Smooth muscle cell (in vitro differentiated cells): ENCODE measurements around the gene PRR13. TPM values are rescaled to one million over a fixed set of nuclear protein-coding genes. Genes with fewer than 3 reads are reported as not detected.

Source experiments
- DNase-seq: peaks from one replicate; lab custom pipeline; 2025; ENCODE audit not compliant: unreplicated experiment; lab: John Stamatoyannopoulos, UW
- H2AFZ ChIP-seq: fragments of 200-600 bp; sonication (generic); 2 replicates; pipeline ENCODE4 v1.6.0; 2016; ENCODE audit warnings: antibody characterized with exemption, low read depth, mild to moderate bottlenecking
- H3F3A ChIP-seq: fragments of 200-600 bp; sonication (generic); 2 replicates; pipeline ENCODE4 v1.6.0; 2017; ENCODE audit warnings: antibody characterized with exemption, low read depth
- H3K27ac ChIP-seq: fragments of 200-600 bp; sonication (generic); 2 replicates; pipeline ENCODE4 v1.5.1; 2016; ENCODE audit warnings: low read depth, mild to moderate bottlenecking
- H3K27me3 ChIP-seq: fragments of 200-600 bp; sonication (generic); 2 replicates; pipeline ENCODE4 v1.6.1; 2016; ENCODE audit warnings: low read depth, mild to moderate bottlenecking
- H3K36me3 ChIP-seq: fragments of 200-600 bp; sonication (generic); 2 replicates; pipeline ENCODE4 v1.5.1; 2016; ENCODE audit warnings: low read depth
- H3K4me1 ChIP-seq: fragments of 200-600 bp; sonication (generic); 2 replicates; pipeline ENCODE4 v1.5.1; 2016; ENCODE audit warnings: low read depth
- H3K4me2 ChIP-seq: fragments of 200-600 bp; sonication (generic); 2 replicates; pipeline ENCODE4 v1.6.0; 2016; ENCODE audit warnings: mild to moderate bottlenecking
- H3K4me3 ChIP-seq: fragments of 200-600 bp; sonication (generic); 2 replicates; pipeline ENCODE4 v1.5.1; 2016; ENCODE audit warnings: mild to moderate bottlenecking
- H3K79me2 ChIP-seq: fragments of 200-600 bp; sonication (generic); 2 replicates; pipeline ENCODE4 v1.6.0; 2016; ENCODE audit warnings: low read depth, mild to moderate bottlenecking
- H3K9ac ChIP-seq: fragments of 200-600 bp; sonication (generic); 2 replicates; pipeline ENCODE4 v1.6.0; 2016; ENCODE audit warnings: low read depth
- H3K9me3 ChIP-seq: fragments of 200-600 bp; sonication (generic); replicated peaks from 2 replicates; pipeline ENCODE4 v1.5.1; 2016; ENCODE audit warnings: low read depth
- H4K20me1 ChIP-seq: fragments of 200-600 bp; sonication (generic); 2 replicates; pipeline ENCODE4 v1.6.0; 2016; ENCODE audit warnings: low read depth
- WGBS: methylation state at CpG from one replicate; pipeline ENCODE4 v1.1.7; 2016; ENCODE audit warnings: low lambda C conversion rate; 5-methylcytosine and 5-hydroxymethylcytosine counted together
- polyA plus RNA-seq: library from polyadenylated mRNA; unstranded; fragments of >200 nt; fragmentation: Nextera tagmentation; extraction: Ambion mirVana; gene quantifications from 2 replicates; pipeline ENCODE4 v1.2.1, GENCODE V29; 2016
- total RNA-seq: library from RNA; depleted of rRNA; stranded (reverse); fragments of >200 nt; gene quantifications from 2 replicates; pipeline ENCODE4 v1.2.3, GENCODE V29; 2014
- TF ChIP-seq, protein P1 (sequence below): fragments of 200-600 bp; sonication (generic); IDR thresholded peaks from 2 replicates; pipeline ENCODE4 v1.5.1; 2017; ENCODE audit warnings: borderline replicate concordance, mild to moderate bottlenecking, antibody characterized with exemption; ENCODE audit not compliant: insufficient read depth, poor library complexity, severe bottlenecking

The PRR13 gene
- total and polyA plus RNA-seq, 2 experiments from 2014 or later: 65.3 to 176 TPM

DNA sequence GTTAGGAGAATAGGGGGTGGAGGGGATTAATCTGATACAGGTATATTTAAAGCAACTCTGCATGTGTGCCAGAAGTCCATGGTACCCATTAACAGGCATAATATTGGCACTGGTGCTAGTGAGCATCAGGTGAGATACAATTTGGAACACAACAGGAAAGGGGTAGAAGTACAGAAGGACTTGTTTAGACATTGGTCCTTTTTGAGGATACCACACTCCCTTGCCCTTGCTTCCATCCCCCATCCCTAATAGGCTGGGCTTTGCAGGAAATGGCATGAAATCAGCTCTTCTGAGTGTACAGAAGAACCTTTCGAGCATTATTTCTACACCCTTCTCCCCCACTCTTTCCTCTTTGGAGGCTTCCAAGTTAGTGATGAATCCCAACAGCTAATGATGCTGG is 26.7 kb downstream of the PRR13 start:
- H3K27me3 ChIP-seq: no peaks in the 10 kb centered on the region
- TF ChIP-seq, protein P1, sequence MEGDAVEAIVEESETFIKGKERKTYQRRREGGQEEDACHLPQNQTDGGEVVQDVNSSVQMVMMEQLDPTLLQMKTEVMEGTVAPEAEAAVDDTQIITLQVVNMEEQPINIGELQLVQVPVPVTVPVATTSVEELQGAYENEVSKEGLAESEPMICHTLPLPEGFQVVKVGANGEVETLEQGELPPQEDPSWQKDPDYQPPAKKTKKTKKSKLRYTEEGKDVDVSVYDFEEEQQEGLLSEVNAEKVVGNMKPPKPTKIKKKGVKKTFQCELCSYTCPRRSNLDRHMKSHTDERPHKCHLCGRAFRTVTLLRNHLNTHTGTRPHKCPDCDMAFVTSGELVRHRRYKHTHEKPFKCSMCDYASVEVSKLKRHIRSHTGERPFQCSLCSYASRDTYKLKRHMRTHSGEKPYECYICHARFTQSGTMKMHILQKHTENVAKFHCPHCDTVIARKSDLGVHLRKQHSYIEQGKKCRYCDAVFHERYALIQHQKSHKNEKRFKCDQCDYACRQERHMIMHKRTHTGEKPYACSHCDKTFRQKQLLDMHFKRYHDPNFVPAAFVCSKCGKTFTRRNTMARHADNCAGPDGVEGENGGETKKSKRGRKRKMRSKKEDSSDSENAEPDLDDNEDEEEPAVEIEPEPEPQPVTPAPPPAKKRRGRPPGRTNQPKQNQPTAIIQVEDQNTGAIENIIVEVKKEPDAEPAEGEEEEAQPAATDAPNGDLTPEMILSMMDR: no peak
- H2AFZ ChIP-seq: no peak overlapping the region
- no peak overlapping the region for H3K4me3 ChIP-seq
- H3K36me3 ChIP-seq: peaks cover 53% of the 10 kb centered on the region
- H3K9me3 ChIP-seq: no peaks in the 10 kb centered on the region
- H4K20me1 ChIP-seq: peaks cover 99% of the 10 kb centered on the region
- H3K9ac ChIP-seq: no peak overlapping the region
- no peak for DNase-seq
- H3K27ac ChIP-seq: no peak overlapping the region
- no peak overlapping the region for H3K4me2 ChIP-seq
- 93% methylated on average over 1 of the region's 1 CpG for WGBS
- H3K79me2 ChIP-seq: peaks cover 95% of the 10 kb centered on the region
- H3F3A ChIP-seq: peaks cover 61% of the 10 kb centered on the region
- peaks cover 9% of the 10 kb centered on the region for H3K4me1 ChIP-seq

DNA sequence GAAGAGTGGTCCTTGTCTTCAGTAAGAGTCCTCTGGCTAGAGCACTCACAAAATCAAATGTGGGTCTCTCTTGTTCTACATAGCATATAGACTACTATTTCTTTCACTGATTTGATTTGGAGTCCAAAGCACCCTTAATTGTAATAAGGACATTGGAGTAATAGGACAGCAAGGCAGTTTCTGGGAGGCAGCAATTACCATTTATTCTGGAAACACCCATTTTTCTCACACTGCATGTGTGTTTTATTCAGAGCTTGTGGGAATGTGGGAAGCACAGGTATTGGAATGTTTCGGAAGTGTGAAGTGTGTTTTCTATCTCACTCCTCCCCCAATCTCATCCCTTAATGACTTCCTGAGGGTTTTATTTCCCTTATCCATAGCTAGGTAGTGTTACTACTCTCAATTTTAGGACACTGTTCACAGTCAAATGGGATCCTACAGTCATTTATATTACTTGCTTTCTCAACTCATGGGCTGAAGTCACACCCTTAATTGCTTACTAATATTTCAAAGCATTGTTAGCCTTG is 30.6 kb downstream of the PRR13 start:
- no peak overlapping the region for H3K4me2 ChIP-seq
- TF ChIP-seq, protein P1: no peak
- H3F3A ChIP-seq: peaks cover 66% of the 10 kb centered on the region
- no peak overlapping the region for H3K9ac ChIP-seq
- H2AFZ ChIP-seq: no peak overlapping the region
- peaks cover 99% of the 10 kb centered on the region for H4K20me1 ChIP-seq
- peak overlapping the region; percentile 17 for H3K27ac ChIP-seq
- no peaks in the 10 kb centered on the region for H3K27me3 ChIP-seq
- H3K4me3 ChIP-seq: no peak overlapping the region
- no peaks in the 10 kb centered on the region for H3K9me3 ChIP-seq
- peaks cover 94% of the 10 kb centered on the region for H3K79me2 ChIP-seq
- H3K4me1 ChIP-seq: peaks cover 15% of the 10 kb centered on the region
- peaks cover 52% of the 10 kb centered on the region for H3K36me3 ChIP-seq
- DNase-seq: no peak
- 95% methylated on average over 1 of the region's 1 CpG for WGBS

DNA sequence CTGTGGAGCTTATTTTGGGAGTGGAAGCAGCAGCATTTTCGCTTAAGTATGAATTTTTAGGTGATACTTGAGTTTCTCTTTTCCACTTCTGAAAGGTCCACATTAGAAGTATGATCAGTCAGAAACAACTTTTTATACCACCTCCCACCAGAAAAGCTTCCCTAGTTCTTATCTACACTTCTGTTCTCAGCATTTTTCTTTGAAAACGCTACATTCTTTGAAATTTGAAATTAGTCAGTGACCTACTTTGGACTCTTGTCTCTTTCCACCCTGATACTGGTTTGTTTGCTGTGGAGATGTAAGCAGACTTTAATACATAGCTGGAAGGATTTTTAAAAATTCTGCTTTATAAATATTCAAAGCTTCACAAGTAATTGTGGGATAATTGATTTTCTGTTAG is 32.5 kb downstream of the PRR13 start:
- peaks cover 79% of the 10 kb centered on the region for H3K79me2 ChIP-seq
- TF ChIP-seq, protein P1: no peak
- DNase-seq: no peak
- H3K9ac ChIP-seq: no peak overlapping the region
- no peak overlapping the region for H3K4me2 ChIP-seq
- no peaks in the 10 kb centered on the region for H3K9me3 ChIP-seq
- 83% methylated on average over 2 of the region's 2 CpGs for WGBS
- H3K36me3 ChIP-seq: peaks cover 35% of the 10 kb centered on the region
- H2AFZ ChIP-seq: no peak overlapping the region
- H4K20me1 ChIP-seq: peaks cover 99% of the 10 kb centered on the region
- H3K4me3 ChIP-seq: no peak overlapping the region
- H3K4me1 ChIP-seq: peaks cover 15% of the 10 kb centered on the region
- peaks cover 69% of the 10 kb centered on the region for H3F3A ChIP-seq
- peak overlapping the region; percentile 15 for H3K27ac ChIP-seq
- no peaks in the 10 kb centered on the region for H3K27me3 ChIP-seq

DNA sequence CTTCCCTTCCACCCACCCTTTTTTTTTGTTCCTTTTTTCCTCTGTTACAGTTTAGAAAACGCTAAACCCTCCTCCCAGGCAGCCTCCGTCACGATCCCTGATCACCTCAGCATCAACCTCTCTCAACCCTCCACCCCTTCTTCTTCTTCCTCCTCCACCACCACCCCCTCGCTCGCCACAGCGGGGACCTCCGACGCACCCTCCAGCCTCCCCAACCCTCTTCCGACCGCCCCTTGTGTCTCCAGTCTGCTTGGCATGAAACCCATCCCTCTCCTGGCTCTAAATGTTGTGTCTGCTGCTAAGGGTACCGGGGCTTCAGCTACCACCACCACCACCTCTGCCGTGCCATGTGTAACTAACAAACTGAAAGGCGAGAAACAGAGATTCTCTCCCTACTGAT is 33.3 kb downstream of the PRR13 start:
- Histone ChIP-seq H3K9ac (no peak overlapping the region), H3K79me2 (peaks cover 75% of the 10 kb centered on the region), H3K4me3 (no peak overlapping the region), H3K4me2 (no peak overlapping the region), H3K4me1 (peaks cover 15% of the 10 kb centered on the region), H4K20me1 (peaks cover 99% of the 10 kb centered on the region), H3K9me3 (no peaks in the 10 kb centered on the region), H3K27ac (peak overlapping the region; percentile 30), H3K27me3 (no peaks in the 10 kb centered on the region), H2AFZ (no peak overlapping the region), H3K36me3 (peaks cover 30% of the 10 kb centered on the region), H3F3A (peaks cover 74% of the 10 kb centered on the region)
- TF ChIP-seq, protein P1: no peak
- no peak for DNase-seq
- 92% methylated on average over 13 of the region's 13 CpGs for WGBS
